ENCODE data around the gene CNTRL.

CNTRL gene

GRCh38 chr9:121141706-121142105 lies 67.0 kb downstream of the CNTRL start:
- peak; percentile 38 for FAIRE-seq
- DNase-seq (ENCODE audit: insufficient read length, low spot score), result no peak
- no peak for TF ChIP-seq POU2F2 (IDR thresholded peaks at IDR 0.05; ENCODE audit: low read depth, low read length)
- TF ChIP-seq POLR2A (IDR thresholded peaks at IDR 0.05; ENCODE audit: low read depth, low read length), result no peak
- TF ChIP-seq POLR2AphosphoS5 (IDR thresholded peaks at IDR 0.05; ENCODE audit: low read depth, low read length), result no peak
- TF ChIP-seq TAF1 (IDR thresholded peaks at IDR 0.05; ENCODE audit: low read depth, low read length), result no peak
- no peak for TF ChIP-seq SPI1 (IDR thresholded peaks at IDR 0.05; ENCODE audit: low read depth, low read length)
- no peak for TF ChIP-seq PAX5 (IDR thresholded peaks at IDR 0.05; ENCODE audit: insufficient read depth, low read length, severe bottlenecking)

GRCh38 chr9:121143771-121144170 lies 69.0 kb downstream of the CNTRL start:
- no peak for TF ChIP-seq SPI1 (IDR thresholded peaks at IDR 0.05; ENCODE audit: low read depth, low read length)
- TF ChIP-seq POLR2AphosphoS5 (IDR thresholded peaks at IDR 0.05; ENCODE audit: low read depth, low read length), result no peak
- no peak for TF ChIP-seq PAX5 (IDR thresholded peaks at IDR 0.05; ENCODE audit: insufficient read depth, low read length, severe bottlenecking)
- no peak for TF ChIP-seq TAF1 (IDR thresholded peaks at IDR 0.05; ENCODE audit: low read depth, low read length)
- no peak for TF ChIP-seq POLR2A (IDR thresholded peaks at IDR 0.05; ENCODE audit: low read depth, low read length)
- no peak for TF ChIP-seq POU2F2 (IDR thresholded peaks at IDR 0.05; ENCODE audit: low read depth, low read length)
- DNase-seq (ENCODE audit: insufficient read length, low spot score) (no peak), FAIRE-seq (no peak)

GRCh38 chr9:121144482-121144881 lies 69.7 kb downstream of the CNTRL start:
- DNase-seq (ENCODE audit: insufficient read length, low spot score) (no peak), FAIRE-seq (no peak)
- no peak for TF ChIP-seq POLR2A (IDR thresholded peaks at IDR 0.05; ENCODE audit: low read depth, low read length)
- TF ChIP-seq PAX5 (IDR thresholded peaks at IDR 0.05; ENCODE audit: insufficient read depth, low read length, severe bottlenecking), result no peak
- no peak for TF ChIP-seq POU2F2 (IDR thresholded peaks at IDR 0.05; ENCODE audit: low read depth, low read length)

GRCh38 chr9:121150188-121150587 lies 75.4 kb downstream of the CNTRL start:
- no peak for FAIRE-seq
- no peak for DNase-seq (ENCODE audit: insufficient read length, low spot score)

GRCh38 chr9:121153642-121154041 lies 78.9 kb downstream of the CNTRL start:
- DNase-seq (ENCODE audit: insufficient read length, low spot score) (no peak), FAIRE-seq (no peak)
- no peak for TF ChIP-seq POLR2A (IDR thresholded peaks at IDR 0.05; ENCODE audit: low read depth, low read length)
- no peak for TF ChIP-seq TAF1 (IDR thresholded peaks at IDR 0.05; ENCODE audit: low read depth, low read length)
- TF ChIP-seq PAX5 (IDR thresholded peaks at IDR 0.05; ENCODE audit: insufficient read depth, low read length, severe bottlenecking), result no peak
- no peak for TF ChIP-seq POLR2AphosphoS5 (IDR thresholded peaks at IDR 0.05; ENCODE audit: low read depth, low read length)
- TF ChIP-seq SPI1 (IDR thresholded peaks at IDR 0.05; ENCODE audit: low read depth, low read length), result no peak
- no peak for TF ChIP-seq POU2F2 (IDR thresholded peaks at IDR 0.05; ENCODE audit: low read depth, low read length)

More at GRCh38 chr9:121150188-121150587, 75.4 kb downstream of the CNTRL start:
- TF ChIP-seq PAX5 (IDR thresholded peaks at IDR 0.05; ENCODE audit: insufficient read depth, low read length, severe bottlenecking), result no peak
- TF ChIP-seq POLR2A (IDR thresholded peaks at IDR 0.05; ENCODE audit: low read depth, low read length), result no peak
- no peak for TF ChIP-seq POU2F2 (IDR thresholded peaks at IDR 0.05; ENCODE audit: low read depth, low read length)
- no peak for TF ChIP-seq SPI1 (IDR thresholded peaks at IDR 0.05; ENCODE audit: low read depth, low read length)
- TF ChIP-seq TAF1 (IDR thresholded peaks at IDR 0.05; ENCODE audit: low read depth, low read length), result no peak
- TF ChIP-seq POLR2AphosphoS5 (IDR thresholded peaks at IDR 0.05; ENCODE audit: low read depth, low read length), result no peak

GRCh38 chr9:121154782-121155181 lies 80.0 kb downstream of the CNTRL start:
- TF ChIP-seq TAF1 (IDR thresholded peaks at IDR 0.05; ENCODE audit: low read depth, low read length), result no peak
- TF ChIP-seq POU2F2 (IDR thresholded peaks at IDR 0.05; ENCODE audit: low read depth, low read length), result no peak
- TF ChIP-seq PAX5 (IDR thresholded peaks at IDR 0.05; ENCODE audit: insufficient read depth, low read length, severe bottlenecking), result no peak
- TF ChIP-seq SPI1 (IDR thresholded peaks at IDR 0.05; ENCODE audit: low read depth, low read length), result no peak
- TF ChIP-seq POLR2A (IDR thresholded peaks at IDR 0.05; ENCODE audit: low read depth, low read length), result no peak
- TF ChIP-seq POLR2AphosphoS5 (IDR thresholded peaks at IDR 0.05; ENCODE audit: low read depth, low read length), result no peak
- no peak for FAIRE-seq
- no peak for DNase-seq (ENCODE audit: insufficient read length, low spot score)

- TF ChIP-seq PAX5 (IDR thresholded peaks at IDR 0.05; ENCODE audit: insufficient read depth, low read length, severe bottlenecking), result no peak
- no peak for TF ChIP-seq TAF1 (IDR thresholded peaks at IDR 0.05; ENCODE audit: low read depth, low read length)
- no peak for TF ChIP-seq POLR2AphosphoS5 (IDR thresholded peaks at IDR 0.05; ENCODE audit: low read depth, low read length)
- no peak for TF ChIP-seq POU2F2 (IDR thresholded peaks at IDR 0.05; ENCODE audit: low read depth, low read length)
- no peak for TF ChIP-seq SPI1 (IDR thresholded peaks at IDR 0.05; ENCODE audit: low read depth, low read length)
- TF ChIP-seq POLR2A (IDR thresholded peaks at IDR 0.05; ENCODE audit: low read depth, low read length), result no peak
- peak; percentile 77 for FAIRE-seq
- peak; percentile 22 for DNase-seq (ENCODE audit: insufficient read length, low spot score)
Observed at GRCh38 chr9:121156263-121156731, 81.5 kb downstream of the CNTRL start.

GRCh38 chr9:121157939-121158338 lies 83.2 kb downstream of the CNTRL start:
- TF ChIP-seq POU2F2 (IDR thresholded peaks at IDR 0.05; ENCODE audit: low read depth, low read length) (no peak), POLR2AphosphoS5 (IDR thresholded peaks at IDR 0.05; ENCODE audit: low read depth, low read length) (no peak), TAF1 (IDR thresholded peaks at IDR 0.05; ENCODE audit: low read depth, low read length) (no peak), SPI1 (IDR thresholded peaks at IDR 0.05; ENCODE audit: low read depth, low read length) (no peak), PAX5 (IDR thresholded peaks at IDR 0.05; ENCODE audit: insufficient read depth, low read length, severe bottlenecking) (no peak), POLR2A (IDR thresholded peaks at IDR 0.05; ENCODE audit: low read depth, low read length) (no peak)
- no peak for FAIRE-seq
- DNase-seq (ENCODE audit: insufficient read length, low spot score), result no peak

GRCh38 chr9:121160025-121160424 lies 85.3 kb downstream of the CNTRL start:
- FAIRE-seq (no peak), DNase-seq (ENCODE audit: insufficient read length, low spot score) (no peak)
- TF ChIP-seq PAX5 (IDR thresholded peaks at IDR 0.05; ENCODE audit: insufficient read depth, low read length, severe bottlenecking), result no peak
- no peak for TF ChIP-seq POLR2AphosphoS5 (IDR thresholded peaks at IDR 0.05; ENCODE audit: low read depth, low read length)
- TF ChIP-seq SPI1 (IDR thresholded peaks at IDR 0.05; ENCODE audit: low read depth, low read length), result no peak
- TF ChIP-seq POU2F2 (IDR thresholded peaks at IDR 0.05; ENCODE audit: low read depth, low read length), result no peak
- TF ChIP-seq POLR2A (IDR thresholded peaks at IDR 0.05; ENCODE audit: low read depth, low read length), result no peak
- TF ChIP-seq TAF1 (IDR thresholded peaks at IDR 0.05; ENCODE audit: low read depth, low read length), result no peak

- DNase-seq (ENCODE audit: insufficient read length, low spot score), result no peak
- TF ChIP-seq POU2F2 (IDR thresholded peaks at IDR 0.05; ENCODE audit: low read depth, low read length) (no peak), TAF1 (IDR thresholded peaks at IDR 0.05; ENCODE audit: low read depth, low read length) (no peak), POLR2AphosphoS5 (IDR thresholded peaks at IDR 0.05; ENCODE audit: low read depth, low read length) (no peak)
- FAIRE-seq, result no peak
Observed at GRCh38 chr9:121168052-121168451, 93.3 kb downstream of the CNTRL start.
